NCI-H128 (cell line): ENCODE data around the gene ANK3.

Experiments
- DNase-seq: peaks from one replicate; lab custom pipeline; 2025; ENCODE audit not compliant: unreplicated experiment; lab: John Stamatoyannopoulos, UW

Gene ANK3

GRCh38 chr10:60380781-60381180, 8.9 kb downstream of the ANK3 start:
- DNase-seq, result no peak

GRCh38 chr10:60377955-60378354, 11.7 kb downstream of the ANK3 start:
- no peak for DNase-seq

GRCh38 chr10:60377042-60377352, 12.7 kb downstream of the ANK3 start:
- no peak for DNase-seq

GRCh38 chr10:60376221-60377041, 13.2 kb downstream of the ANK3 start:
- no peak for DNase-seq

GRCh38 chr10:60375293-60376004, 14.2 kb downstream of the ANK3 start:
- DNase-seq, result no peak

GRCh38 chr10:60374836-60375235, 14.8 kb downstream of the ANK3 start:
- DNase-seq, result no peak

GRCh38 chr10:60372436-60372835, 17.2 kb downstream of the ANK3 start:
- DNase-seq, result no peak

- DNase-seq, result no peak
These were observed 20.1 kb downstream of the ANK3 start for GRCh38 chr10:60369547-60369930.

- no peak for DNase-seq
These were observed 20.7 kb downstream of the ANK3 start for GRCh38 chr10:60368875-60369546.

GRCh38 chr10:60367901-60368300, 21.8 kb downstream of the ANK3 start:
- DNase-seq, result no peak

- no peak for DNase-seq
These were observed 22.2 kb downstream of the ANK3 start for GRCh38 chr10:60367431-60367830.

- no peak for DNase-seq
These were observed 22.7 kb downstream of the ANK3 start for GRCh38 chr10:60367024-60367423.

- no peak for DNase-seq
These were observed 26.5 kb downstream of the ANK3 start for GRCh38 chr10:60363187-60363586.

GRCh38 chr10:60362461-60362860, 27.2 kb downstream of the ANK3 start:
- no peak for DNase-seq

- no peak for DNase-seq
These were observed 30.6 kb downstream of the ANK3 start for GRCh38 chr10:60359066-60359465.

GRCh38 chr10:60358282-60358681, 31.4 kb downstream of the ANK3 start:
- no peak for DNase-seq

GRCh38 chr10:60353519-60354258, 36.0 kb downstream of the ANK3 start:
- no peak for DNase-seq

- no peak for DNase-seq
These were observed 37.6 kb downstream of the ANK3 start for GRCh38 chr10:60352105-60352504.

GRCh38 chr10:60351191-60351853, 38.4 kb downstream of the ANK3 start:
- no peak for DNase-seq

- DNase-seq, result no peak
These were observed 39.3 kb downstream of the ANK3 start for GRCh38 chr10:60350400-60350799.

- DNase-seq, result no peak
These were observed 40.2 kb downstream of the ANK3 start for GRCh38 chr10:60349426-60349825.
